MG63 (cell line): ENCODE measurements around the gene PCDH15. TPM values are rescaled to one million over a fixed set of nuclear protein-coding genes. Genes with fewer than 3 reads are reported as not detected.

Experiments
- DNase-seq: peaks from one replicate; pipeline ENCODE4 v3.0.0-alpha.2; 2020
- H3K27me3 ChIP-seq: fragments of 250-450 bp; sonication (Bioruptor Pico); 2 replicates; pipeline ENCODE4 v1.5.1; 2020; ENCODE audit warnings: mild to moderate bottlenecking, moderate library complexity
- H3K36me3 ChIP-seq: fragments of 250-450 bp; sonication (Bioruptor Pico); 2 replicates; pipeline ENCODE4 v1.5.1; 2020; ENCODE audit warnings: mild to moderate bottlenecking, moderate library complexity
- H3K4me3 ChIP-seq: fragments of 250-450 bp; sonication (Bioruptor Pico); 2 replicates; pipeline ENCODE4 v1.5.1; 2020; ENCODE audit warnings: mild to moderate bottlenecking, moderate library complexity
- H3K9me3 ChIP-seq: fragments of 250-450 bp; sonication (Bioruptor Pico); 2 replicates; pipeline ENCODE4 v1.5.1; 2020; ENCODE audit warnings: mild to moderate bottlenecking, moderate library complexity
- total RNA-seq: library from RNA; depleted of rRNA; stranded (reverse); fragments of >200 nt; shearing (Covaris generic); gene quantifications from 2 replicates; pipeline ENCODE4 v1.2.3, GENCODE V29; 2014; ENCODE audit warnings: low replicate concordance

The PCDH15 gene
- total RNA-seq, 1 experiment from 2014 or later, result not detected

DNA sequence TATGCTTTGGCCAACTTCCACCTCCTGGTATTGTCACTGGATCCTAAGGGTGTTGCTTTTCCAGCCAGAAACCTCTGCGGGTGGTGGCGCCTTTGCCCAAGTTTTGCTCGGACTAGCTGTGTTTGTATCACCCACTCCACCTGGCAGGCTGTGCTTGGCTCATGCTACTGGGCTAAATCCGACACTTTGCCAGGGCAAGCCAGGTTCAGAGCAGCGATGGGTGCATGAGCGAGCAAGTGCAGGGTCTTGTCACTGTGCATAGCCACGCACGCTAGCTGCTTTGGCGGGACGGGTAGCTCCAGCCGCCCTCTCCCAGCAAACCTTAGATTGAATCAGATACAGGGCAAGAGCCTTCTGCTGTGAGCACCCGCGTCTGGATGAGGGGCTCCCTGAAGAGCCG, 737.5 kb downstream of the PCDH15 start:
- H3K9me3 ChIP-seq, result no peaks in the 10 kb centered on the region
- no peak for DNase-seq
- no peak overlapping the region for H3K4me3 ChIP-seq
- no peaks in the 10 kb centered on the region for H3K36me3 ChIP-seq
- H3K27me3 ChIP-seq, result no peaks in the 10 kb centered on the region

DNA sequence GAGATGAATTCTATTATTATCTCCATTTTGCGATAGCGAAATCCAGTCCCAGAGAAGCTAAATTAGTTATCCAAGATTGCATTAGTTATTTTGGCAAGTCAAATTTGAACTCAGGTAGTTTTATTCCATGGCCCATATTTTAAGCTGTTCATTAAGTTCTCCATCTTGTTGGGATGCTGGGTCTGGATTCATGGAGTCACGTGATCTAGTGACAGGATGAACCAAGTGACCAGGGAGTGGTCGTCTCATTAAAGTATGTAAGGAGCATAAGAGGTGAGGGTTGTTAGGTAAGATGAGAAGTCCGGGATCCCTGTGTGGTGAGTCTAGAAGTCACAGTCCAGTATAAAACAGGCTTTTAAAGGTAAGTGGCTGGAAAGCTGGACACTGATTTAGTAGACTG, 740.5 kb downstream of the PCDH15 start:
- no peak for DNase-seq
- no peaks in the 10 kb centered on the region for H3K9me3 ChIP-seq
- no peak overlapping the region for H3K4me3 ChIP-seq
- no peaks in the 10 kb centered on the region for H3K36me3 ChIP-seq
- no peaks in the 10 kb centered on the region for H3K27me3 ChIP-seq

DNA sequence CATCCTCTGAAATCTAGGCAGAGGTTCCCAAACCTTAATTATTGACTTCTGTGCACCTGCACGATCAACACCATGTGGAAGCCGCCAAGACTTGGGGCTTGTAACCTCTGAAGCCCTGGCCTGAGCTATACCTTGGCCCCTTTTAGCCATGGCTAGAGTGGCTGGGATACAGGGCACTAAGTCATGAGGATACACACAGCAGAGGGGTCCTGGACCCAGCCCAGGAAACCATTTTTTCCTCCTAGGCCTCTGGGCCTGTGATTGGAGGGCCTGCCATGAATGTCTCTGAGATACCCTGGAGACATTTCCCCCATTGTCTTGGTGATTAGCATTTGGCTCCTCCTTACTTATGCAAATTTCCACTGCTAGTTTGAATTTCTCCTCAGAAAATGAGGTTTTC, 743.7 kb downstream of the PCDH15 start:
- Histone ChIP-seq H3K27me3 (no peaks in the 10 kb centered on the region), H3K9me3 (no peaks in the 10 kb centered on the region), H3K36me3 (no peaks in the 10 kb centered on the region), H3K4me3 (no peak overlapping the region)
- DNase-seq, result no peak

GRCh38 chr10:54026340-54026739, 774.7 kb downstream of the PCDH15 start:
- Histone ChIP-seq H3K4me3 (no peak overlapping the region), H3K27me3 (no peaks in the 10 kb centered on the region), H3K9me3 (no peaks in the 10 kb centered on the region), H3K36me3 (no peaks in the 10 kb centered on the region)
- no peak for DNase-seq

DNA sequence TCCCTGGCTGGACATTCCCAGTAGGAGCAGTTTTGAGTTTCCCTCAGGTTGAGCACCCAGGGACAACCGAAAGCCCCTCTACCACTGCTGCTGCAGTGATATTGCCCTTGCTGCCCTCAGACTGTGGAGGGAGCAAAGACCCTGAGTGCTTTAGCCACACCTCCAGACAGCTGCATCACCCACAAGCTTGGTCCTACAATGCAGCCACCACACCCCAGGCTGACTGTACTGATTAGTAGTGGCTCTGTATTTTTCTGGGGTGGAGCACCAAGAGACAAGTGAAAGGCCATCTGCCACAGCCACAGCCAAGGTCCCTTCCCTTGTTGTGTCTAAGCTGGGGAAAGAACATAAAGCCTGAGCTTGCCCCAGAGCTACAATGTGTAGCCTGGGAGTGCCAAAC, 789.9 kb downstream of the PCDH15 start:
- Histone ChIP-seq H3K9me3 (no peaks in the 10 kb centered on the region), H3K4me3 (no peak overlapping the region), H3K36me3 (no peaks in the 10 kb centered on the region), H3K27me3 (no peaks in the 10 kb centered on the region)
- DNase-seq, result no peak

DNA sequence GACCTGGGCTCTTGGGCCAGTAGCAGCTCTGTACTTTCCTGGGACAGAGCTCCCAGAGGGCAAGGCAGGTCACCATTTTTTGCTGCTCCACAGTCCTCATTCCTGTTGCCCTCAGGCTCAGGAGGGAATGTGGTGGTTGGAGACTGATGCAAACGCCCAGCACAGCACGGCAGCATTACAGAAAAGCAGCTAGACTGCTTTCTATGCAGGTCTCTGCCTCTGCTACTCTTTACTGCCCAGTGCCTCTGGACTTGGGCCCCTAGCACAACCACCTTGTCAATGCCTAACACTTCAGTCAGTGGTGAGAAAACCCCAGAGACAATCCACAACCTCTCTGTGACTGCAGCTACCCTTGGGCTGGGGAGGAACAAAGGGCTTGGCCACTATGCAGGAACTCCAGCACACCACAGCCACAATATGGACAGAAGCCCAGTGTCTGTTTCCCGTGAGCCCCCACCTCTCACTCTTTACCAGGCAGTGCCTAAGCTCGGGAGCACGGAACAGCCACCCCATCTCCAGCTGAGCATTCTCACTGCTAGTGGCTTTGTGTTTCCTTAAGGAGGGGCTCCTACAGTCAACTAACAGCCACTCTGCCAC, 790.6 kb downstream of the PCDH15 start:
- Histone ChIP-seq H3K9me3 (no peaks in the 10 kb centered on the region), H3K36me3 (no peaks in the 10 kb centered on the region), H3K27me3 (no peaks in the 10 kb centered on the region), H3K4me3 (no peak overlapping the region)
- no peak for DNase-seq

DNA sequence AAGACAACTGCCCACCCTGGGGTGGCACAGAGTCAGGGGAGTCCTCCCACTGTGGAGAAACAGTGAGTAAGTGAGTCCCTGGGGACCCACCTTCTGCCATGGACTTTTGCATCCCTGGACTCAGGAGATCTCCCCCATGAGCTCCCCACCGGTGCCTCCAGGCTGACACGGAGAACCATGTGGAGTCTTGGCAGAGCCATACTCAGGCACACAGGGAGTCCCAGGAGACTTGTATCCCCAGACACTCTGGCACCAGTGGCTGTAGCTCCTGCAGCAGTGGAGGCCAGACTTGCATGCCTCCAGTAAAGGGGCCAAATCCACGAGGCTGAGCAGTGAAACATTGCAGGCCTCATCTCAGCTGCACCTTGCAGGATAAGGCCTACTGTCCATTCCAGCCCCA, 791.4 kb downstream of the PCDH15 start:
- Histone ChIP-seq H3K27me3 (no peaks in the 10 kb centered on the region), H3K4me3 (no peak overlapping the region), H3K9me3 (no peaks in the 10 kb centered on the region), H3K36me3 (no peaks in the 10 kb centered on the region)
- DNase-seq, result no peak

DNA sequence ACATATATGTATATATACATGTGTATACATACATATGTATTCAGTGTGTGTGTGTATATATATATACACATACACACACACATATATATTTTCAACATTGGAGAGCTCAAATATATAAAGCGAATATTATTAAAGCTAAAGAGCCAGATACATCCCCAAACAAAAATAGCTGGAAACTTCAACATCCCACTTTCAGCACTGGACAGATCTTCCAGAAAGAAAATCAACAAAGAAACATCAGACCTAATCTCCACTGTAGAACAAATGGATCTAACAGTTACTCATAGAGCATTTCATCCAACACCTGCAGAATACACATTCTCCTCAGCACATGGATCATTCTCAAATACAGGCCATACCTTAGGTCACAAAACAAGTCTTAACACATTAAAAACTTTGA, 799.0 kb downstream of the PCDH15 start:
- Histone ChIP-seq H3K9me3 (no peaks in the 10 kb centered on the region), H3K36me3 (no peaks in the 10 kb centered on the region), H3K4me3 (no peak overlapping the region), H3K27me3 (no peaks in the 10 kb centered on the region)
- no peak for DNase-seq

DNA sequence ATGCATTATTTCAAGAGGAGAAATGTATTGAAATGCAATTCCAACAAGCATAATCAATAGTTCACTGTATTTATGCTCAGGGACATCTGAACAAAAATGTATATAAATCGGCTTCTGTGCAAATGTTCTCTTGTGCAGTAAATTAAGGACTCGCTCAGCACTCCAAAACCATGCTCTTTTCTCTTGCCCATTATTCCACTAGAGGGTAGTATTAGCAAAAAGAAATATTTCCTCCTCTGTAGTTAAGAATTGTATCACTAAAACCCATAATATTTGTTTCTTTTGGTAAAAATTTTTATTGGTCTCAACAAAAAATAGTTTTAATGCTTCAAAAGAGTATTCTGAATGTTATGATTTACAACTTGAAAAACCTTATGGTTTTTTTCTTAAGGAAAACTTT, 803.1 kb downstream of the PCDH15 start:
- DNase-seq, result no peak
- H3K27me3 ChIP-seq, result no peaks in the 10 kb centered on the region

DNA sequence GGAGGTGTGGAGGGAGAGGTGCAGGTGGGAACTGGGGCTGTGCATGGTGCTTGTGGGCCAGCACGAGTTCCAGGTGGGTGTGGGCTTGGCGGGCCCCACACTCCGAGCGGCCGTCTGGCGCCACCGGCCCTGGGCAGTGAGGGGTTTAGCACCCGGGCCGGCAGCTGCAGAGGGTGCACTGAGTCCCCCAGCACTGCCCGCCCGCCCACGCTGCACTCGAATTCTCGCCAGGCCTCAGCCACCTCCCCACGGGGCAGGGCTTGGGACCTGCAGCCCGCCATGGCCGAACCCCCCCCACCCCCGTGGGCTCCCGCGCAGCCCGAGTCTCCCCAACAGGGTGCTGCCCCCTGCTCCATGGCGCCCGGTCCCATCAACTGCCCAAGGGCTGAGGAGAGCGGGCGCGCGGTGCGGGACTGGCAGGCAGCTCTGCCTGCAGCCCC, 810.2 kb downstream of the PCDH15 start:
- Histone ChIP-seq H3K27me3 (no peaks in the 10 kb centered on the region), H3K36me3 (no peaks in the 10 kb centered on the region), H3K9me3 (no peaks in the 10 kb centered on the region), H3K4me3 (no peak overlapping the region)
- DNase-seq, result no peak

More for the DNA sequence above, 803.1 kb downstream of the PCDH15 start:
- H3K4me3 ChIP-seq, result no peak overlapping the region
- H3K36me3 ChIP-seq, result no peaks in the 10 kb centered on the region
- H3K9me3 ChIP-seq, result no peaks in the 10 kb centered on the region

DNA sequence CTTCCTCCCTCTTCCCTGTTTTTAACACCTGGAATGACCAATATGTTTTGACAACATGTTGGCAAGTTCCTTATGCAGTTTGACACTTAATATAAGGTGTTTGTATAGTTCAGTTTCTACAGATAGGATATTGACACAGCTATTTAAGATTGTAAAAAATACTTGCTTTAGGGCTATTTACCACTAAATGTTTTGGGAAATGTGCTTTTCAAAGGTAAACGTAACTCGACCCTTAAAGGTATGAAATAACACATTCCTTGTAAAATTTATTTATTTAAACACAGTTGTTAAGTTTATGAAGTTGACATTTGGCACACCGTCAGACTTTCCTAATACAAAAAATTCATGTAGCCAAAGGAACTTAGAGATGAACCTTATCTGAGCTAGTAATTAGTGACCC, 817.6 kb downstream of the PCDH15 start:
- DNase-seq, result no peak
- Histone ChIP-seq H3K9me3 (no peaks in the 10 kb centered on the region), H3K4me3 (no peak overlapping the region), H3K27me3 (no peaks in the 10 kb centered on the region), H3K36me3 (no peaks in the 10 kb centered on the region)

GRCh38 chr10:53980210-53980609, 820.8 kb downstream of the PCDH15 start:
- Histone ChIP-seq H3K36me3 (no peaks in the 10 kb centered on the region), H3K9me3 (no peaks in the 10 kb centered on the region), H3K4me3 (no peak overlapping the region), H3K27me3 (no peaks in the 10 kb centered on the region)
- no peak for DNase-seq

DNA sequence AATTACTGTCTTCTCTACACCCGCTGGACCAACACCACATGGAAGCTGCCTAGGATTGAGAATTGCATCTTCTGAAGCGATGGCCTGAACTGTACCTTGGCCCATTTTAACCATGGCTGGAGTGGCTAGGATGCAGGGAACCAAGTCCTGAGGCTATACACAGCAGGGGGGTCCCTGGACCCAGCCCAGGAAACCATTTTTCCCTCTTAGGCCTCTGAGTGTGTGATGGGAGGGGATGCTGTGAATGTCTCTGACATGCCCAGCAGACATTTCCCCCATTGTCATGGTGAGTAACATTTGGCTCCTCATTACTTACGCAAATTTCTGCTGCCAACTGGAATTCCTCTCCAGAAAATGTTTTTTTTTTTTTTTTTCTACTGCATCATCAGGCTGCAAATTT, 822.7 kb downstream of the PCDH15 start:
- no peak for DNase-seq
- H3K36me3 ChIP-seq, result no peaks in the 10 kb centered on the region
- H3K4me3 ChIP-seq, result no peak overlapping the region
- H3K9me3 ChIP-seq, result no peaks in the 10 kb centered on the region
- H3K27me3 ChIP-seq, result no peaks in the 10 kb centered on the region

DNA sequence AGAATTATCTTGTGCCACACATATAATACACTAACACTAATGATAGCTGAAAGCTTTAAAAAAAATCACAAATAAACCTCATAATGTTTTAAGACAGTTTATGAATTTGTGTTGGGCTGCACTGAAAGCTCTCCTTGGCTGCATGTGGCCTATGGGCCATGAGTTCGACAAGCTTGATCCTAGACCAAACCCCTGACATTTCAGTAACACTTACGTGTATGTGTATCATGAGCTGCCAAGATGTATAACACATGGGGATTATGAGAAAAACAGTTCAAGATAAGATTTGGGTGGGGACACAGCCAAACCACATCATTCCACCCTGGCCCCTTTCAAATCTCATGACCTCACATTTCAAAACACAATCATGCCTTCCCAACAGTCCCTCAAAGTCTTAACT, 823.8 kb downstream of the PCDH15 start:
- H3K36me3 ChIP-seq, result no peaks in the 10 kb centered on the region
- no peak overlapping the region for H3K4me3 ChIP-seq
- no peaks in the 10 kb centered on the region for H3K27me3 ChIP-seq
- no peaks in the 10 kb centered on the region for H3K9me3 ChIP-seq
- no peak for DNase-seq

DNA sequence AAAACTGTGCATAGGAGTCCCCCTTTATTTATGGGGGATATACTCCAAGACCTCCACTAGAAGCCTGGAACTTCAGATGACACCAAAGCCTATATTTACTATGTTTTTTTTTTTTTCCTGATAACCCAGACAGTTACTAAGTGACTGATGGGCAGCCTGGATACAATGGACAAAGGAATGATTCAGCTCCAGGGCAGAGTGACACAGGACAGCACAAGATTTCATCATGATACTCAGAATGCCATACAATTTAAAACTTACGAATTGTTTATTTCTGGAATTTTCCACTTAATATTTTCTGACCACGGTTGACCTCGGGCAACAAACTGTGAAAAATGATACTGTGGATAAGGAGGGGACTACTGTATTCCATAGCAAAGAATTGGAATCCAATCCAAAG, 843.6 kb downstream of the PCDH15 start:
- no peak for DNase-seq
- Histone ChIP-seq H3K9me3 (no peaks in the 10 kb centered on the region), H3K27me3 (no peaks in the 10 kb centered on the region), H3K36me3 (no peaks in the 10 kb centered on the region), H3K4me3 (no peak overlapping the region)

- no peak for DNase-seq
- no peaks in the 10 kb centered on the region for H3K36me3 ChIP-seq
- H3K9me3 ChIP-seq, result no peaks in the 10 kb centered on the region
- no peak overlapping the region for H3K4me3 ChIP-seq
- no peaks in the 10 kb centered on the region for H3K27me3 ChIP-seq
Measured at GRCh38 chr10:53955091-53955490, 845.9 kb downstream of the PCDH15 start.

DNA sequence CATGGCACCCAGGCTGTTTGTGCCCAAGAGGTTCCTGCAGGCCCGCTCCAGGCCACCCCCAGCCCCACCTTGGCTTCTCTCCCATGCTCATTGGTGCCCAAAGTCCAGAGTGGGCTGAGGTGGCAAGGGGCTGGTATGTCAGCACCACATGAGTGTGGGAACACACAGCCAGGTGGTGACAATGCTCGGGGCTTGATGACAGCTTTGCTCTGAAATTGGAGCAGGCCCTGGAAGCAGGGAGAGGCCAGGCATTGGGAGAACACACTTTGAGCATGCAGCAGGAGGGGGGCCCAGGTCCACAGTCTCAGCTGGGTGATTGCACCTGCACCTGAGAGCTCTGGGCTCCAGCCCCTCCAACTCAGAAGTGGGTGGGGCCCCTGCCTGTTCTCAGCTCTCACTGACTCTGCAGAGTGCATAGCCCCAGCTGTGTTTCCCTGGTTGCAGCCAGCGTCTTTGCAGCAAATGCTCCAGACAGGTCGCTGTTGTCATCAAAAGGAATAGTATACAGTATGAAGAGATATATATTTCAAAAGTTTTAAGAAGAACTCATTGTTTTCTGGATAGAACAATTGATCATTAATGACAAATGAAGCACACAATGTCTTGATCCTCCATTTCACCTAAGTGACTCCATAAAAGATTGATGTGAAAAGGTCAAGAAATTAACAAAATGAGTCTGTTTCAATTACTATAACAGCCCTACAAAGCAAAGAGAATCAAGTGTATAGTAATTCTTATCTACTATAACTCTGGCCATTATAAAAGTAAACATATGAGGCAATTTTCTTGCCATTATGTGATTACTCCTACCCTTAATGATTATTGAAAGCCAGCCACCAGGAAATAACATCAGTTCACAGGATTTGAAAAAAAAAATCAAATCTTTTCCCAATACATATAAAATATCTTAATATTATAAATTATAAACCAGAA, 848.1 kb downstream of the PCDH15 start:
- Histone ChIP-seq H3K36me3 (no peaks in the 10 kb centered on the region), H3K4me3 (no peak overlapping the region), H3K9me3 (no peaks in the 10 kb centered on the region), H3K27me3 (no peaks in the 10 kb centered on the region)
- no peak for DNase-seq

GRCh38 chr10:53939654-53940053, 861.4 kb downstream of the PCDH15 start:
- DNase-seq, result no peak
- no peak overlapping the region for H3K4me3 ChIP-seq

More at GRCh38 chr10:53939654-53940053, 861.4 kb downstream of the PCDH15 start:
- H3K27me3 ChIP-seq, result no peaks in the 10 kb centered on the region
- H3K9me3 ChIP-seq, result no peaks in the 10 kb centered on the region
- H3K36me3 ChIP-seq, result no peaks in the 10 kb centered on the region
